HG02852 (cell line): Measurements from ENCODE around the gene NAV2.

ENCODE experiments used
- ATAC-seq: cut with Tn5 transposase; IDR thresholded peaks from one replicate; pipeline ENCODE4 v1.9.1; 2021; ENCODE audit warnings: mild to moderate bottlenecking, moderate library complexity; ENCODE audit not compliant: unreplicated experiment

The NAV2 gene

GRCh38 chr11:19712281-19713195, at the start of gene NAV2:
TSS of gene NAV2 (plus strand) at chr11:19712837. CDS start at chr11:19713696, 859 bp downstream.
- ATAC-seq: peak; percentile 98

DNA sequence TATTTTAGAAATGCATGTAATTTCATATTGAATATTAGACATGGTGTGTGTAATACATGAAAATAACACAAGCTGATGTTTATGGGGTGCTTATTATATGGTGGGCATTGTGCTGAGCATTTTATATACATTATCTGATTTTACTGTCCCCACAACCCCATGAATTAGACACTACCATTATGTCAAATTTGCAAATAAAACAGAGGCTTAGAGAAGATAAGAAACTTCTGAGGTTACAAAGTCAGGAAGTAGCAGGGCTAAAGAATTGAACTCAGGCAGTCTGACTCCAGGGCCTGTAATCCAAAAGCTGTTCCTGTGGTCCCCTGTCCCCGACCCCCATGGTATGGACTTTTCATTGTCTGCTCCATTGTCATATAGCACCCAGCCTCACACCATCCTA, 49.4 kb upstream of the NAV2 start:
- no peak for ATAC-seq

- no peak for ATAC-seq
These were observed 47.6 kb upstream of the NAV2 start for GRCh38 chr11:19664886-19665548.

GRCh38 chr11:19666951-19667350, 45.7 kb upstream of the NAV2 start:
- ATAC-seq: no peak

- no peak for ATAC-seq
These were observed 43.1 kb upstream of the NAV2 start for GRCh38 chr11:19669511-19669910.

DNA sequence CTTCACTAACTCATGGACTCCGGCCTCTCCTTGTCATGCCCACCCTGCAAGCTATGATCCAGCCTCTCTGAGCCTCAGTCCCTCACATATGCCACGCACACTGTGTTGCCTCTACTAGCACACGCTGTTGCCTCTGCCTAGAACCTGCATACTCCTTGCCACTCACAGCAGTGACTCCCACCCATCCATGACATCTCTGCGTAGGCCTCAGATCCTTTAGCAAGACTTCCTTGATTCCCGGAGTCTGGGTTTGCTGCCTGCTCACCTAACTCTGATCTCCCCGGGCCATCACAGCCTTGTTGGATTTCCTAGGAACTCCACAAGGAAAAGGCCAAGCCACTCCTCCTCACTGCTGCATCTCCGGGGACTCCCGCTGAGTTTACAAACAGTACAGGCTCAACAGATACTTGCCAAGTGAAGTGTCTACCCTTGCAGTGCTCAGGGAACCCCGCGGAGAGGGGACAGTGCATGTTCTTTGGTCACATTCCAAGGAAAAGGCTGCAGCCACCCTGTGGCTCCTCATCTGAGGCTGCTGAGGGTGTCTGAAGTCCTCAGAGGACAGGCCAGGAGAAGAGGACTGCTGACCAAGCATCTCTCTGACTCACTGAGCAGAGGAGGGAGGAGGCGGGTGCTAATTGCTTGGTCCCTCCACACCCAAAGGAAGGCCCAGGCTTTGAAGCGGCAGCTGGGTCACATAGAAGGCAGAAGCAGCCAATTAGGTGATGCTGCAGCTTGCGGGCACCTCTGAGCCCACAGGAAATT, 42.4 kb upstream of the NAV2 start:
- ATAC-seq: no peak

GRCh38 chr11:19672586-19673206, 39.9 kb upstream of the NAV2 start:
- ATAC-seq: no peak

GRCh38 chr11:19673924-19674729, 38.5 kb upstream of the NAV2 start:
- no peak for ATAC-seq

- ATAC-seq: no peak
These were observed 37.8 kb upstream of the NAV2 start for GRCh38 chr11:19674836-19675235.

- no peak for ATAC-seq
These were observed 37.2 kb upstream of the NAV2 start for GRCh38 chr11:19675397-19675796.

DNA sequence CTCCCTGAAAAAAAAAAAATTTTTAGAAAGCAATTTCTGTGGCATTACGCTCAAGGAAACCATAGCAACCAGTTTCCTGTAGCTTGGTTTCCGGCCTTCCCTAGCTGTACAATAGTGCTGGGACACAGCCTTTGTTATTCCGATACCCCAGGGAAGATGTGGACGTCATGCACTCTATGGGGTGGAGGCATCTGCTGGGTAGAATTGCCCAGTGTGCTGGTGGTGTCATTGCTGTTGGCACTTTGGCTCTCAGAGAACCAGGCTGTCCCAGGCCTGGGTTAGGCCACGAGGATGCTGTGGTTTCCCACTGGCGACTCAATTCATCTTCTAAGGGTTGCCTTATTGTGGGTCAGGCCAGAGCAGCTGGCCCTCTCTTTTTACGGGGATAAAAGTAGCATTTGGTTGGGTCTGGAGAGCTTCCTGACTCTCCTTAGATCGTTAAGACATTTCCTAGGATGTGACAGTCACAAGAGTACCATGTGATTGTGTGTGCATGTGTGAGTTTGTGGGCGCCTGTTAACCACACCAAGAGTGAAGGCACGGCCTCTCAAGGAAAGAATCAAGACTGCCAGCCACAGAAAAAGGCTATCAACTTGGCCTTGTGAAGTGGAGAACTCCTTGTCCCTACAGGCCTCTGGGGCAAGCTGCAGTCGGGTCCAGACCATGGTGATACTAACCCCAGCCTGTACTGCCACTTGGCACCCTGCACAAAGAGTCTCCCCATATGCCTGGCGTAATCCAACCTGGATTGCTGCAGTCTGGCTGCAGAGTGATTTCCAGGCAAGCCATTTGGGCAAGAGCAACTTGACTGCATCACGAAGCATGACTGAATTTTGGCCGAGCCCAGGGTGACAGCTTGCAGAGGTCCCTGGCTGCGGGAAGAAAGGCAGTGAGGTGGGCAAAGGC, 35.9 kb upstream of the NAV2 start:
- ATAC-seq: no peak

DNA sequence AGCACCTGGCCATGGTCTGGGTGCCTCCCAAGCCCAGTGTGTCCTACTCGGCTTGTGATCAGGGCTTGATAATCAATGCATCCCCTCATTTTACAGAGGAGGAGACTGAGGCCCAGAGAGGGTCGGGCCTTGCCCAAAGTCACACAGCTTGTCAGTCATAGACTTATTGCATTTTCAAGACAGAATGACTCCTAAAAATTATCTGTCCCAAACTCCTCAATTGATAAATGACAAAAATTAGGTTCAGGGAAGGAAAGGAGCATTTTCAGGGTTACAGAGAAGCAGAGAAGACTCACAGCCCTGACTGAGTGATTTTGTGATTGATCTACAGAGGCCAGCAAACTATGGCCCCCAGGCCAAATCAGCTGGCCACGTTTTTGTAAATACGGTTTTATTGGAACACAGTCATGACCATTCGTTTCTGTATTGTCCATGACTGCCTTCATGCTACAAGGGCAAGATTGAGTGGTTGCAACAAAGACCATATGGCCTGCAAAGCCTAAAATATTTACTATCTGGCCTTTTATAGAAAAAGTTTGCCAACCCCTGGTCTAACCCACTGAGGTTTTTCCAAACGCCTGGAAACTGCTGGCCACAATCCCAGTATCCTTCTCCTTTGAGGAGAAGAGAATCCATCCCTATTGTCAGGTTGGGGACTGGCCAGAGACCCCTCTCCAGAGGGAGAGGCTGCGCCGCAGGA, 35.1 kb upstream of the NAV2 start:
- no peak for ATAC-seq

GRCh38 chr11:19679952-19680828, 32.4 kb upstream of the NAV2 start:
- ATAC-seq: no peak

DNA sequence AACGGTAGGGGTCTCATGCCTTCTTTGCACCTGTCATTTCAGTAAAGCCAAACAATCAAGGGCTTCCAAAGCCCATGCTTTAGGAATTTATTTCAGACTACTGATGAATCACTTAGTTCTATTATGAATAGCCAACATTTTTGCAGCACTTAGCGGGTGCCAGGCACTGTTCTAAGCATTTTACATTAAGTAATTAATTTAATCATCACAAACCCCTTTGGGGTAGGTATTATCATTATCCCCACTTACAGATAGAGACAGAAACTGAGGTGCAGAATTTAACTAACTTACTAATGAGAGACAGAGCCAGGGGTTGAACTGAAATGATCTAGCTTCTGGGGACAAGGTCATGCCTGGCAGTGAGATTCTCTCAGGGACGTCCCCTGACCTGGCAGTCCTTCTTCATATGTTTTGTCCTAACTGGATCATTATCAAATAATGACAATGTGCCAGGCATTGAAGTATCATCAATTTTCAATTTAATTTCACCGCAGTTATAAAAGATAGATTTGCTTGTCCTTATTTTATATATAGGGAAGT, 31.7 kb upstream of the NAV2 start:
- no peak for ATAC-seq

DNA sequence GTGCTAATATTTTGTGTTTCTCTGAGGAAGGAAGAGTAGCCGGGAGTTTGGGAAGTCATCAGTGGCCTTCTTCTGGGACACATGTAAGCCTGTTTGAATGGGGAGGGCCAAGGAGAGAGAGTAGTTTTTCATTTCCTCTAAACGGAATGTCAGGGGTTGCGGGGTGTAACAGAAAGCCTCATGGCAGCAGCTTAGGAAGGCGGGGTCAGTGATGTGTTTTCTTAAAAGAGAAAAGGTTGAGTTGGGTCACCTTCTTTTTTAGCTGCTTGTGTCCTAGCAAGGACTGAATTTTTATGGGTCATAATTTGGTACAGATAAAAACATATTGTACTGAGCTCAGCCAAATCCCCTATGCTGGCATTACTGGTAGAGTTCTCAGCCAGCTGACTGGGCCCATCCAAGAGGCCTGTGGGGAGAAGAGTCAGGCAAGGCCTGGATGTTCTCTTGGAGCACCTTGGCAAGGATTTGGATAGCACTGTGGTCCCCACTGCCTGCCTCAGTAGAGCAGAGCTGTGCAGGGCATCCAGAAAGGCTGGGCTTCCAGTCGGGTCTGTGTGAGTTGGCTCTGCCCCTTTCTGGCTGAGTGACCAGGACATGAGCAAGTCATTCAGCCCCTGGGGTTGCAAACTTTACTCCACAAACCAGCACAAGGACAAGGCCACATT, 29.4 kb upstream of the NAV2 start:
- no peak for ATAC-seq

DNA sequence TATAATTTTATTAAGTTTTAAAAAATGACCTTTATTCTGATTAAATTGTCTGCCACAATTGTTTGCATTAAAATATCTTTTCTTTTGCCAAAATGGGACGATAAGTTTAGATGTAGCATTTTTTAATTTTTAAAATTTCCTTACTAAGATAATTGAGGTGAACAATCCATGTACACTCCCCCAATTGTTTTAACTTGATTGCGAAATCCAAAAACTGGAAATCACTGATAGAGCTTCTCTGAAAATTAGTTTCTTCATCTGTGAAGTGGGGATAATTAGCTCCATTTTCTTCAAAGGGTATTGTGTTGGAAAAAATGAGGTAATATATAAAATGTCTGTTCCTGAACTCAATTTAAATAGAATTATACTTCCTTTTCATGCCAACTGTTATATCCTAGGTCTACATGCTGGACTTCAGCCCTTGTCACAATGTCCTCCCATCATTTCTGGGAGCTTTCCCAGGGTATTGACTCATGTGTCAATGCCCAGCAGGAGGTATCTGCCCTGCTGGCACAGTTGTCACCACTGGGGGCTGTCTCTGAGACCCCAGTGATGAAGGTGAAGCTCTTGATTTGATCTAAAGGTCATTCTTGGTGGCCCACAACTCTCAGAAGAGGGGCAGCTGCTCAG, 28.7 kb upstream of the NAV2 start:
- no peak for ATAC-seq
